GM21381 (cell line): Measurements from ENCODE around the gene BTBD2.
A peak's percentile ranks its signal among the peaks of the same experiment; 100 is the strongest.

Source experiments
- ATAC-seq: cut with Tn5 transposase; IDR thresholded peaks from one replicate; pipeline ENCODE4 v1.9.1; 2021; ENCODE audit warnings: mild to moderate bottlenecking, moderate library complexity; ENCODE audit not compliant: unreplicated experiment

BTBD2 gene

GRCh38 chr19:1944916-1945561 lies 70.5 kb downstream of the BTBD2 start:
- ATAC-seq = no peak

- ATAC-seq = no peak
These were observed 71.2 kb downstream of the BTBD2 start for GRCh38 chr19:1944088-1944915.

- no peak for ATAC-seq
These were observed 71.8 kb downstream of the BTBD2 start for GRCh38 chr19:1943661-1944087.

DNA sequence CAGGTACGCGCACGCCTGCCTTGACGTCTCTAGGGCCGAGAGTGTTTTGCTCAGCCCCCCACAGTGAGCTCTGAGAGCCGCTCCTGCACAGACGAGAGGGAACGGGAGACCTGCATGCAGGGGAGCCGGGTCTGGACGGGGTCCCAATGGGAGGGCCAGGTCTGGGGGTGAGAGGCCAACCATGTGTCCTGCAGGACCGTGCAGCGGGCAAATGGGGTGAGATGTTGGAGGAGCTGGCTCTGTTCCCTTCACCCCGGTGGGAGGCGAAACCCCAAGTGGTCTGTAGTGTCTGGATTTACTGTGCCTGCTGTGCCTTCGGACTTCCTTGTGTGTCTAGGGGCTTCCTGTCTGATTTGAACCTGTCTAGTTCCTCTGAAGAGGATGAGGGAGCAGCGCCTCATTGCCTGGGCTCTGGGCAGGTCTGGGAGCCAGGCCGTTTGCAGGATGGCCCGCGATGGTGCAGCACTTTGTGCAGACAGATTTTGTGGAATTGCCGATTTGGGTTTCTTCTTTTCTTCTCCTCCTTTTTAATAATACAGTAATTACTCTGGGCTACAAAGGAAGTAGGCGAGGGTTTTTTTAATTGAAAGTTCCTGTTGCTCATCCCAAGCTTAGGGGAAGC lies 72.5 kb downstream of the BTBD2 start:
- no peak for ATAC-seq

DNA sequence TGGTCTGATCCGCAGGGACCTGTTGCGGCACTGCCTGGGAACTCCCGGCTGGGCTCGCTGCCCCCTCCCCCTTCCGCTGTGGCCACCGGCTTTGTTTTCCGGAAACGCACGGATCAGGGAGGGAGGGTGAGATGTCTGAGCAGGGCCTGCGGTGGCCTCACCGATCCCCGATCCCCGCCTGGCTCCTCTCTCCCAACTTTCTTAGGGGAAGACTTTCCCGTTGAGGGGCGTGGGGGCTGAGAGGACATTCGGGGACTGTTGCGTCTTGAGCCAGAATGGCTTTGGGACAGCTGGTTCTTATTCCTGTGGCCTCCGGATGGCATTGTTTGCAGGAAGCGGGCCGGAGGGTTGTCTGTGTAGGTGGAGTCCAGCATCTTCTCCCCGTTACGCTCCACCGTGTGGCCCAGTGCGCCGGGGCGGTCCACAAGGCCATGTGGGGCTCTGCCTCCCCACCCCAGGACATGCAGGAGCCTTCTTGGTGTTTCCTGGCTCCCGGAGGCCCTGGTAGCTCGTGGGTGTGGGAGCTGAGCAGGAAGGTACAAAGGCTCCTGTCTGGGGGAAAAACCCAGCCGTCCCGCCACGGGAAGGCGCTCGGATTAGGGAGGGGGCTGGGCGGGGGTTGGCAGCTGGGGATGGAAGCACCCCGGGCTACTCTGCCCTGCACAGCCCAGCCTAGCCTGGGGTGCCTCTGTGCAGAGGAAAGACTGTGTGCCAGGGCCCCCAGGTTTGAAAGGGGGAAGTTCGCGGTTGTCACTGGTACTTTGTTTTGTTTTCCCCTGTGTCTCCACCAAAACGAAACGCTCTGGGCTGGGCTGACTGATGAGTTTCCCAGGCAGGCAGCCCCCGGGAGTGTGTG lies 73.2 kb downstream of the BTBD2 start:
- peak; percentile 27 for ATAC-seq

DNA sequence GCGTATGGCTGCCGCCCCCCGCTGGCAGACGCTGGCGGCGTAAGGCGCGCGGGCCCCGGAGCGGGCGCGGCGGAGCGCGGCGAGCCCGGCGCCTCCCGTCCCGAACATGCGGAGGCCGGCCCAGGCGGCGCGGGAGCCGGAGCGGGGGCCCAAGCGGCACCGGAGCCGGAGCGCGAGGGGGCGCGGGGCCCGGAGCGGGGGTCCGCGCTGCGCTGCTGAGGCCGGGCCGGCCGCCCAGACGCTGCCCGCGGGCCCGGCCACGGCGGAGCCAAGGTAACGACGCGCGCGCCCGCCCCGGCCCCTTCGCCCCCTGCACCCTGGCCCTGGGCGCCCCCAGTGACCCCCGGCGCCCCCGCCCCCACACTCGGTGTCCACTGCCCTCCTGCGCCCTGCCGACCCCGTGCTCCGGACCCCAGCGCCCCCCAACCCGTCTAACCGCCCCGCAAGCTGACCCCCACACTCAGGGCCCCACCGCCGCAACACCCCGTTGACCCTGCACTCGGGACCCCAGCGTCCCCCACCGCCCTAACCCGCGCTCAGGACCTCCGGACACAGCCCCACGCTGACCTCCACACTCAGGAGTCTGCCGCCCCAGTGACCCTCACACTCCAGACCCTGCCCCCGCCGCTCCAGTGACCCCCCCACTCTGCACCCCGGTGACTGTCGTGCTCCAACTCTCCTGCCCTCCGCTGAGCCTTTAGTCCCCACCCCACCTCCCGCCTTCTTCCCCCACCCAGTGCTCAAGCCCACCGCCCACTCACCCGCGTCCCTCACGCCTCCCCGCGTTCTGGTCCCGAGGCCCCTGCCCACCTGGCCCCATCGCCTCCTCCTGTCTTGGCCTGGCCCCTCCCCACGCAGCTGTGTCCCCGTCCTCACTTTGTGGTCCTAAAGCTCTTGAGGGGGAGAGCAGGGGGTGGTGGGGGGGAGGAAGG lies 74.1 kb downstream of the BTBD2 start, which contains the start of gene CSNK1G2:
TSS of gene CSNK1G2 (plus strand) at position 27 of the 932 bp plus-strand sequence. CDS start 28,601 bp downstream, outside the sequence.
- ATAC-seq = peak; percentile 58

DNA sequence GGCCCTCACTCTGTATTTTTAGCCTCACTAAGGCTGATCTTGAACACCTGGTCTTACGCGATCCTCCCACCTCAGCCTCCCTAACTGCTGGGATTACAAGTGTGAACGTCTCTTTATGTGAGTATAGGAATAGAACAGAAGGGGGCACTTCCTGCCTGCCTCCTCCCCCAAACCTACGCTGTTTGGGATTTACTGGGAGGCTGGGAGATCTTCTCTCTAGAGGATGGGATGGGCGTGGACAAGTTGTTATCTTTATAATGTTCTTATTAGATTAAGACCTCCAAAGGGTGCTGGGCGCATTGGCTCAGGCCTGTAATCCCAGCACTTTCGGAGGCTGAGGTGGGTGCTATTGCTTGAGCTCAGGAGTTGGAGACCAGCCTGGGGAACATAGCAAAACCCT lies 77.4 kb downstream of the BTBD2 start:
- ATAC-seq = no peak

GRCh38 chr19:1936916-1937610 lies 78.5 kb downstream of the BTBD2 start:
- ATAC-seq = no peak

- ATAC-seq = no peak
These were observed 79.1 kb downstream of the BTBD2 start for GRCh38 chr19:1936430-1936829.

DNA sequence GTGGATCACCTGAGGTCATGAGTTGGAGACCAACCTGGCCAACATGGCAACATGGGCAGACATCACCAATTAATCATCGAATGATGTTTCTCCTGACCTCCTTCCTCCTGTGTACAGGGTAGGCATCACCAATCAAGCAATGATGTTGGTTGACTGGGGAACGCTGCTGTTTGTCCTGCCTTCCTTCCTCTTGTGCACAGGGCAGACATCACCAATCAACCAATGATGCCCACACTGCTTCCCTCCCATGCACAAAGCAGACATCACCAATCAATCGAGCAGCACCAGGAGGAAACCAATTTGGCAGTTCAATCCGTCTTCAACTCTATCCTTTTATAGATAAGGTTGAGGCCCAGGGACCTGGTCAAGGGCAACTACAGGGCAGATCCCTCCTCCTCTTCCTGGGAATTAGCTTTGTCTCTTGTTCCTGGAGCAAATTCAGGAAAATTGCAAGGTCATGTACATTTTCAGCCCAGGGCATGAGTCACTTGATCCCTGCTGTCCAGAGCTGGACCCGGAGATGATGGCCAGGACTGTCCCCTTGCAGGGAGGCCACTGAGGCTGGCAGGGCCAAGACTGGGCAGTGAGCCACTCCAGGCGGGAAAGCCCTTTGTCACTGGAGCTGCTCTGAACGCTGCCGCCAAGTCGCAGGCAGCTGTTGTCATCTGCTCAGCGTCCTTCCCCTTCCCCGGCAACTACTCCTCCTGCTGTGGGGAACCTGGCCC lies 79.9 kb downstream of the BTBD2 start:
- no peak for ATAC-seq
